Measurements from ENCODE around the gene LRRC45.
"Not testable (repeated sequence)": the region's sequence is repeated elsewhere in the genome, so short reads cannot be mapped to it uniquely, and the experiment has no call there.

LRRC45 gene

GRCh38 chr17:82036634-82037091 is 13.6 kb downstream of the LRRC45 start:
- DNase-seq, result no peak

- peak; percentile 92 for DNase-seq
Observed at GRCh38 chr17:82037092-82037888, 14.2 kb downstream of the LRRC45 start, which contains the start of gene DCXR. TSS of gene DCXR (minus strand) at chr17:82037697. CDS start at chr17:82037682, 15 bp downstream.

GRCh38 chr17:82037889-82038195 is 14.7 kb downstream of the LRRC45 start:
- no peak for DNase-seq

- not testable (repeated sequence) for DNase-seq
Observed at GRCh38 chr17:82038796-82039409, 15.8 kb downstream of the LRRC45 start.

GRCh38 chr17:82039695-82040299 is 16.7 kb downstream of the LRRC45 start:
- DNase-seq, result no peak

- no peak for DNase-seq
Observed at GRCh38 chr17:82041144-82041814, 18.2 kb downstream of the LRRC45 start.

- DNase-seq, result no peak
Observed at GRCh38 chr17:82042649-82043048, 19.5 kb downstream of the LRRC45 start.

- no peak for DNase-seq
Observed at GRCh38 chr17:82043507-82043906, 20.4 kb downstream of the LRRC45 start.

GRCh38 chr17:82045936-82046484 is 22.9 kb downstream of the LRRC45 start:
- DNase-seq, result no peak

- DNase-seq, result no peak
Observed at GRCh38 chr17:82046903-82047302, 23.8 kb downstream of the LRRC45 start.

GRCh38 chr17:82047379-82047778 is 24.3 kb downstream of the LRRC45 start:
- no peak for DNase-seq

GRCh38 chr17:82047914-82048570 is 24.9 kb downstream of the LRRC45 start:
- DNase-seq, result no peak

- no peak for DNase-seq
Observed at GRCh38 chr17:82048571-82048971, 25.5 kb downstream of the LRRC45 start.

- no peak for DNase-seq
Observed at GRCh38 chr17:82049106-82049505, 26.0 kb downstream of the LRRC45 start.

- no peak for DNase-seq
Observed at GRCh38 chr17:82049521-82049971, 26.4 kb downstream of the LRRC45 start.

GRCh38 chr17:82050152-82050760 is 27.2 kb downstream of the LRRC45 start:
- no peak for DNase-seq

- DNase-seq, result no peak
Observed at GRCh38 chr17:82050761-82051641, 27.9 kb downstream of the LRRC45 start.

GRCh38 chr17:82051776-82052637 is 28.9 kb downstream of the LRRC45 start, which contains the start of the genes GPS1 and RFNG:
TSS of gene GPS1 (plus strand) at chr17:82051898. CDS start at chr17:82051932, 34 bp downstream.
TSS of gene RFNG (minus strand) at chr17:82051811. CDS start at chr17:82051766, 45 bp downstream.
- DNase-seq, result peak; percentile 41

- no peak for DNase-seq
Observed at GRCh38 chr17:82052638-82053059, 29.5 kb downstream of the LRRC45 start.

- DNase-seq, result no peak
Observed at GRCh38 chr17:82053130-82053529, 30.0 kb downstream of the LRRC45 start.

Measured in NCI-H748 treated with DMSO at 0.1 percent for 48 hours (cell line).